Coronary artery (tissue), 2 donors: ENCODE data around the gene F11.

Source experiments
- DNase-seq: peaks from one replicate; pipeline ENCODE4 v3.0.0-alpha.2; 2017; ENCODE audit warnings: low spot score
- H3K27ac ChIP-seq, 2 donors: fragments of 200-600 bp; sonication (generic); one replicate each; pipeline ENCODE4 v1.5.1; 2016 to 2019
- H3K4me3 ChIP-seq: fragments of 200-600 bp; sonication (generic); 2 replicates; pipeline ENCODE4 v1.5.1; 2016; ENCODE audit warnings: mild to moderate bottlenecking, moderate library complexity
- CTCF ChIP-seq: fragments of 200-600 bp; sonication (generic); IDR thresholded peaks from one replicate; pipeline ENCODE4 v1.5.1; 2019; ENCODE audit warnings: antibody characterized with exemption

The F11 gene

GRCh38 chr4:186294160-186294559, 28.2 kb downstream of the F11 start:
- H3K4me3 ChIP-seq = no peak overlapping the region
- no peak for DNase-seq
- no peak for TF ChIP-seq CTCF
- H3K27ac ChIP-seq = no peak overlapping the region

- DNase-seq = no peak
- no peak overlapping the region for H3K4me3 ChIP-seq
- TF ChIP-seq CTCF = no peak
- no peak overlapping the region for H3K27ac ChIP-seq
Measured at GRCh38 chr4:186296481-186296880, 30.5 kb downstream of the F11 start.

- Histone ChIP-seq H3K4me3 (no peak overlapping the region), H3K27ac (no peak overlapping the region)
- DNase-seq = no peak
- TF ChIP-seq CTCF = peak; percentile 29
Measured at GRCh38 chr4:186297013-186297645, 31.1 kb downstream of the F11 start.

GRCh38 chr4:186298031-186298647, 32.1 kb downstream of the F11 start:
- no peak for TF ChIP-seq CTCF
- H3K4me3 ChIP-seq = no peak overlapping the region
- no peak for DNase-seq

GRCh38 chr4:186299291-186299690, 33.3 kb downstream of the F11 start:
- no peak for TF ChIP-seq CTCF
- no peak for DNase-seq
- H3K4me3 ChIP-seq = no peak overlapping the region
- no peak overlapping the region for H3K27ac ChIP-seq

More at GRCh38 chr4:186298031-186298647, 32.1 kb downstream of the F11 start:
- no peak overlapping the region for H3K27ac ChIP-seq

GRCh38 chr4:186300659-186301390, 34.8 kb downstream of the F11 start:
- DNase-seq = no peak
- no peak for TF ChIP-seq CTCF
- Histone ChIP-seq H3K27ac (no peak overlapping the region), H3K4me3 (no peak overlapping the region)
